ENCODE results near the gene RMRP.

DNA sequence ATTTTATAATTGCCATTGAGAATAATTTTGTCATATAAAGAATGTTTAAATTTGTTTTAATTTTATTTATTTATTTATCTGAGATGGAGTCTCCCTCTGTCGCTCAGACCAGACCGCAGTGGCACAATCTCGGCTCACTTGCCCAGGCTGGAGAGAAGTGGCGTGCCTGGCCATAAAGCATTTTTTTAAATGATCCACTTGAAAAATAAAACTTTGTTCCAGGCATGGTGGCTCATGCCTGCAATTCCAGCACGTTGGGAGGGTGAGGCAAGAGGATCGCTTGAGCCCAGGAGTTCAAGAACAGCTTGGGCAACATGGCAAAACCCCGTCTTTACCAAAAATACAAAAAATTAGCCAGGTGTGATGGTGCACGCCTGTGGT lies 5.0 kb downstream of the RMRP start:
- TF ChIP-seq EZH2phosphoT487 (IDR thresholded peaks at IDR 0.05; ENCODE audit: insufficient read depth, low read depth) (no peak), EZH2 (IDR thresholded peaks at IDR 0.05; ENCODE audit: insufficient read depth, poor library complexity, severe bottlenecking) (no peak)

Measured in GM23248 (cell line).